ENCODE measurements around the gene ATP10D. TPM values are rescaled to one million over a fixed set of nuclear protein-coding genes. Genes with fewer than 3 reads are reported as not detected.
A peak's percentile ranks its signal among the peaks of the same experiment; 100 is the strongest.

Gene ATP10D
- total RNA-seq, 2 donors from 2014 or later: 11.3 to 14.1 TPM

DNA sequence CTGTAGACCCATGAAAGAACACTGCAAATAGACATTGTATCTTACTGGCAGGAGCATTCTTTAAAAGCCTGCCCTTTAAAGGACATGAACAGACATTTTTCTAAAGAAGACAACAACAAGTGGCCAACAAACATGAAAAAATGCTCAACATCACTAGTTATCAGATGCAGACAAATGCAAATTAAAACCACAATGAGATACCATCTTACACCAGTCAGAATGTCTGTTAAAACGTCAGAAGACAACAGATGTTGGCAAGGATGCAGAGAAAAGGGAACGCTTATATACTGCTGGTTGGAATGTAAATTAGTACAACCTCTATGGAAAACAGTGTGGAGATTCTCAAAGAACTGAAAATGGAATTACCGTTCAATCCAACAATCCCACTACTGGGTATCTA, 77.2 kb downstream of the ATP10D start:
- no peak for DNase-seq
- intact Hi-C loops (cut with DNase I): loop anchor here in 1 of 2 donors (10.0 kb wide), 1 partner anchor 97 kb away; the partner anchor contains the start of gene COMMD8
- no peak for ATAC-seq

GRCh38 chr4:47566566-47566965, 81.5 kb downstream of the ATP10D start:
- DNase-seq (no peak), ATAC-seq (no peak)
- intact Hi-C loops (cut with DNase I): loop anchor here in 1 of 2 donors (10.0 kb wide), 1 partner anchor 102 kb away; the partner anchor contains the start of gene COMMD8

- intact Hi-C loops (cut with DNase I): loop anchor here in 1 of 2 donors (10.0 kb wide), 1 partner anchor 102 kb away; the partner anchor contains the start of gene COMMD8
- ATAC-seq: no peak
Observed at GRCh38 chr4:47566969-47567368, 81.9 kb downstream of the ATP10D start.

GRCh38 chr4:47567511-47567910, 82.4 kb downstream of the ATP10D start:
- DNase-seq (no peak), ATAC-seq (no peak)
- intact Hi-C loops (cut with DNase I): loop anchor here in 1 of 2 donors (10.0 kb wide), 1 partner anchor 103 kb away; the partner anchor contains the start of gene COMMD8

More at GRCh38 chr4:47566969-47567368, 81.9 kb downstream of the ATP10D start:
- no peak for DNase-seq

- ATAC-seq (no peak), DNase-seq (no peak)
- intact Hi-C loops (cut with DNase I): no loop called here
Observed at GRCh38 chr4:47570816-47571215, 85.7 kb downstream of the ATP10D start.

DNA sequence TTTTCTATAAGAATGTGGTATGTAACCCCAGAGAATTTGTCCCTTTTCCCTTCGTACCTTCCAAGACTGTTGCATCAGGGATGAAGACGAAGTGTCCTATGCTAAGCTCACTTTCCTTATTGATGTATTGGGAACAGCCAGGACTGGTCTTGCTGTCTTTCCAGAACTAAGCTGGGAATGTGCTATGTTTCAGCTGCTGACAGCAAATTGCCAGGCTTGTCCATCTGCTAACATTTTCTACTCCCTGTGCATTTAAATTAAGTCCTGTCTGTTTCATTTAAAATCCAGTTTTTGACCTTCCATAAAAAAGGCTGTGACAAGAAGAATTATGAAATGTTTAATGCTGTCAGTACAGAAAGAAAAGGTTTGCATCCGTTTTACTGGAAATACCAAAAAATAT, 87.9 kb downstream of the ATP10D start:
- no peak for DNase-seq
- no peak for ATAC-seq
- intact Hi-C loops (cut with DNase I): no loop called here

DNA sequence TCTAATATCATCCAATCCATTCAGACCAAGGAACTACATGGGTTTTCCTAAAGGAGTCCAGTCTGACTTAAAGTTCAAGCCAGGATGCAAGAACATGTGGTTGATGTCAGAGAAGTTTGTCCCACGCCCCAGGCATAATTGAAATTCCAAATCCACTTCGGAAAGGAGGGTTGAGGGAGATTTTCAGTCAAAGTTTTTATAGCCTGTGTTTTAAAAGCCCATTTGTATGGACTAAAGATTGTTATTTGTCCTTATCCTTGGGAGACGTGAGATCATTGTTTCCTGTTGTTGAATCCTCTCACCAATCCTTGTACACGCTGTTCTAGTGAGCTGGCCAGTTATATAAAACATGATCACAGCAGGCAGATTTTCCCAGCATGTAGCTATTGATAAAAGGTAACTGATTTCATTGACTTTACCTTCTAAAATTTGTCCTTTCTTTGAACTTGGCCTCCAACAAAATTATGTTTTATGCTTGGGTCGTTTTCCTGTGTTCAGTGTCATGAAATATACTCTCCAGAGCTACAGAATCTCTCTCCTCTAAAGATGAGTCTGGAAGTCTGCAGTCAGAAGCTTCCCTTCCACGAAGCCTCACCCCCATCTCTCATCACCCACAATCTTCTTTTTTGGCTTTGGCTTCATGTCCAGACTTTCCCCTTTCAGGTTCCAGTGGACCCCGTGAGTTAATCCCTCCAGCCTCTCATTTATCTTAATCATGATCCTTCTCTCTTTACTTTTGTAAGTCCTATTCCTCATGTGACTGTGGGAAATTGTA, 92.9 kb downstream of the ATP10D start:
- DNase-seq (no peak), ATAC-seq (peak; percentile 65 to 92)
- intact Hi-C loops (cut with DNase I): no loop called here

DNA sequence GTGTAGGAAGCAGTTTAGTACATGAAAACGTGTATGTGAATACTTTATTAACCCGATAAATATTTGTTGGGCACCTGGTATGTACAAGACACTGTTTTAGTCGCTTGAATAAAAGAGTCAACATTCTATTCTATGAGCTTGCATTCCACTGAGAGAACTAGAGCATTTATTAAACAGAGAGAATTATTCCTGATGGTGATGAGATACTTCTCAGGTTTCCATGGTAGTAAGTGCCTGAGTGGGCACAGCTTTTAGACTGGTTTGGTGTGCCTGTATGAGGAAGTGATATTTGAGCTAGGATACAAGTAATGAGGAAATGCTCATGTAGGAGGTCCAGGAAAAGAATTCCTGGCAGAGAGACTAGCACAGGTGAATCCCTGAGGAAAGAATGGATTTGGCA, 94.2 kb downstream of the ATP10D start:
- no peak for ATAC-seq
- intact Hi-C loops (cut with DNase I): no loop called here
- DNase-seq: no peak

DNA sequence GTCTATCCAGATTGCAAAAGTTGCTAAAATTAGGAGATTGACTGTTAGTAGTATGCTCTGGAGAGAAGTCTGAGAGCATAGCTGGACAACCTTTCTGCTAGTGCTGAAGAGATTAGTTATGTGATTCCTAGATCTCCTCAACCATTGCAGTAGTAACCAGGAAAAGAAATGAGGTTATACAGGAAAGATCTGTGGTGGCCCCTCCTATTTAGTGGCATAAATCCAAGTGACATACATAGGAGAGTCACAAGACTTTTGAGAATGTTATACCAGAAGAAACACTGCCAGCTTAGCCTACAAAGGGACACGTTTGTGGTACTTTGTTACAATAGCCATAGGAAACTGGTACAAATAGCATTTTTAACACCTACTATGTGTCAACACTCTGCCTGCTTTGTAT, 105.2 kb downstream of the ATP10D start:
- DNase-seq (no peak), ATAC-seq (no peak)
- intact Hi-C loops (cut with DNase I): no loop called here

DNA sequence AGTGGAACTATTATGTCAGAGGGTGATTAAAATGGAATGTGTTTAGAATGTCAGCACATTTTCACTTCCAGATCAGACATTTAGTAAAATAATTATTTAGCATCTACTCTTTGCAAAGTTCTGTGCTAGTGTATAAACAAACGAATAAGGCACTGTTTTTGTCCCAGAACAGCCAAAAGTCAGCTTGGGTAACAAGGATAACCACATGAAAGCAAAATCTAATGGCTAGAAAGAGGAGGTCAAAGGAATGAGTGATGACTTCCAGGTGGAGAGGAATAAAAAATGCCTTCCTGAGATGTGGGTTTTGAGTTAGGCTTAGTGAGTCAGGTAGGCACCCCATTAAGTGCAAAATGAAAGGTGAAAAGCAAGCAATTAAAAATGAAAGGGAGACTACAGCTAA, 112.6 kb downstream of the ATP10D start:
- intact Hi-C loops (cut with DNase I): no loop called here
- ATAC-seq (no peak), DNase-seq (no peak)

- intact Hi-C loops (cut with DNase I): no loop called here
- DNase-seq (no peak), ATAC-seq (peak; percentile 68 to 80)
Observed at GRCh38 chr4:47598320-47598719, 113.2 kb downstream of the ATP10D start.

DNA sequence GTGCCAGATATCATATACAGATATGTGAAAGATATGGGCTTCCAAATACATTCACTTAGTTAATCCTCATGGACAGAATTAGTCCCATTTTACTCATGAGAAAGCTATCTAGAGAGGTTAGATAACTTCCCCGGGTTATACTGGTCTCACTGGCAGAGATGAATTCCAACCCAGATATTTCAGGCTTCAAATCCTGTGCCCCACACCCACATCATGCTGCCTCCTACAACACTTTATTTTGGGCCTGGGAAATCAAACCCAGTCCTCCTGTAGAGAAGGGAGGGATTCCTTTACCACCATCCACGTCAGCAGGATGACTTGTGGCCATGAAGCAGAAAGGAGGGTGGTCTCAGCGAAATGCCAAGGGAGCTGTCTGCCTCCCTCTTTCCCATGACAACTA, 113.8 kb downstream of the ATP10D start:
- DNase-seq (no peak), ATAC-seq (peak in 1 of 2 donors; percentile 54)
- intact Hi-C loops (cut with DNase I): no loop called here

- intact Hi-C loops (cut with DNase I): no loop called here
- DNase-seq: no peak
- no peak for ATAC-seq
Observed at GRCh38 chr4:47606482-47606881, 121.4 kb downstream of the ATP10D start.

DNA sequence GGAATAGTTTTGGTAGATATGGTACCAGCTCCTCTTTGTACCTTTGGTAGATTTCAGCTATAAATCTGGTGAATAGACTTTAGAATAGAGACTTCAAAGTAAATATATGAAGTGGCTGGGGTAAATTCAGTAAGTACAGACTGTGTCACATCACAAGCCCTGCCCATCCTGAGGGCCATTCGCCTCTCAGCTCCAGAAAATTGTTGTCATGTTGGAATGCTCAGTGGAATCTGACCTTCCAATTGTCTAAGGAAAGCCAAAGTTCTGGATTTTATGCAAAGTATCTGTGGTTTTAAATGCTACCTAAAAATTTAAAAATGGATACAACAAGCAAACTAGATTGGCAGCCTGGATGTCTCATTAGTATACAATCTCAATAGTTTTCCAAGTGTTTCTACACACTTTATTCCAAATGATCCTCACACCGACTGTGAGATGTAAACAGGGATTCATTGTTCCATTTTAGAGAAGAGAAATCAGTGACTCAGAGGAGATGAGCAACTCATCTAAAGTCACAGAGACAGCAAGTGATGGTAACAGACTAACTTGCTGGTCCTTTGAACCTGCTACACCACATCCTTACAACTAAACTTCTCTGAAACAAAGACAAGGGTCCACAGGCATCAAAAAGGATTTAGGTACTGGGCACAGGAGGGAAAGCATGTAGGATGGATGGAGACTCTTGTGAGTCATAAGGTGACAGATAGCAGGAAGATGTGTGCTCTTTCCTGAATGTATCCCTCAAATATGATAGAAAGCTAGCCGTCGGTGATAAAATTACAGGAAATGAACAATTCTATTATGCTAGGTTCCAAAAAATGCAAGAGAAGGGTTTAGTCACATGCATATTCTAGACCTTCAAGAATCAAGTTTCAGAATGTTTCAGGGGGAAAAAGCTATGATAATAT, 127.3 kb downstream of the ATP10D start:
- no peak for DNase-seq
- intact Hi-C loops (cut with DNase I): no loop called here
- ATAC-seq: no peak

- ATAC-seq (no peak), DNase-seq (no peak)
- intact Hi-C loops (cut with DNase I): no loop called here
Observed at GRCh38 chr4:47615385-47615784, 130.3 kb downstream of the ATP10D start.

GRCh38 chr4:47617607-47618006, 132.5 kb downstream of the ATP10D start:
- ATAC-seq: no peak
- no peak for DNase-seq
- intact Hi-C loops (cut with DNase I): no loop called here

GRCh38 chr4:47619691-47620090, 134.6 kb downstream of the ATP10D start:
- DNase-seq (no peak), ATAC-seq (no peak)
- intact Hi-C loops (cut with DNase I): no loop called here

DNA sequence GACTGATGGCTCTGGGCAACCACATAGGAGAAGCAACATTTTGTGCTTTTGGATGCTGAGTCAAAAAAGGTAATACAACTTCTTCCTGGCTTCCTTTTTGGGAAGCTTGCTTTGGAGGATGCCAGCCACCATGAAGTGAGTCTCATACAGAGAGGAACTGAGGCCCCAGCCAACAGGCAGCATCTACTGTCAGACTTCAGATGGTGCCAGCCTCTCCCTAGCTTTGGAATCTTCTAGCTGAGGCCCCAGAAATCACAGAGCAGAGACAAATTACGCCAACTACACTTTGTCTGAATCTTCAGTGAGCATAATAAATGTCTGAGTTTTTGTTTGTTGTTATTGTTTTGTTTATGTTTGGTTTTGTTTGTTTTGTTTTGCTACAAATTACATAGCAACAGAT, 136.1 kb downstream of the ATP10D start:
- ATAC-seq (no peak), DNase-seq (no peak)
- intact Hi-C loops (cut with DNase I): no loop called here

DNA sequence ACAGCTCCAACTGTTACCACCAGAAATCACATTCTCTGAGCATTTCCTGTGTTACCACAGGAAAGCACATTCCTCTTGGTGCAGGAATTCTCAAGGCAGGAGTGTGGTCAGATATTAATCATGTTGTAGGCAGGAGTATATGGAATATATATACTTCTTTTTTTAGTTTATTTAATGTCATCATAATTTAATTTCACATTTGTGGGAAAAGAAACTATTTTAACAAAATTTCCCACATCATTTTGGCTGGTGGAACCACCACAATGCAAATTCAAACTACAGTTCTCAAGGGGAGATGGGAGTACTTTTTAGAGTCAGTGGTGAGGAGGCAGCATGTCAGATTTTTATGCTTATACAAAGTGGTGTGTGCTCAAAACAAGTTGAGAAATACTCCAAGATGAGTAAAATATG, 139.0 kb downstream of the ATP10D start:
- intact Hi-C loops (cut with DNase I): no loop called here
- DNase-seq (no peak), ATAC-seq (no peak)

- intact Hi-C loops (cut with DNase I): no loop called here
- ATAC-seq (no peak), DNase-seq (no peak)
Observed at GRCh38 chr4:47631161-47631560, 146.1 kb downstream of the ATP10D start.
